Stimulated activated CD8-positive, alpha-beta memory T cell treated with anti-CD3 and anti-CD28 coated beads, Interleukin-4, amount 100 ng/mL, for 48 hours (primary cell): ENCODE results near the gene ARAP3.
A peak's percentile ranks its signal among the peaks of the same experiment; 100 is the strongest.

Source experiments
- DNase-seq: peaks from one replicate; pipeline ENCODE4 v3.0.0-alpha.2; 2020

ARAP3 gene

GRCh38 chr5:141701360-141702119 is 19.5 kb upstream of the ARAP3 start:
- peak; percentile 28 for DNase-seq

- no peak for DNase-seq
Measured at GRCh38 chr5:141697586-141697985, 15.6 kb upstream of the ARAP3 start.

- no peak for DNase-seq
Measured at GRCh38 chr5:141696431-141696830, 14.4 kb upstream of the ARAP3 start.

- no peak for DNase-seq
Measured at GRCh38 chr5:141695627-141696215, 13.7 kb upstream of the ARAP3 start.

- no peak for DNase-seq
Measured at GRCh38 chr5:141694479-141694878, 12.4 kb upstream of the ARAP3 start.

GRCh38 chr5:141692919-141693725 is 11.1 kb upstream of the ARAP3 start:
- peak; percentile 79 for DNase-seq

GRCh38 chr5:141692533-141692888 is 10.5 kb upstream of the ARAP3 start:
- DNase-seq = no peak

- peak; percentile 95 for DNase-seq
Measured at GRCh38 chr5:141691867-141692532, 10.0 kb upstream of the ARAP3 start.

- no peak for DNase-seq
Measured at GRCh38 chr5:141691286-141691866, 9.3 kb upstream of the ARAP3 start.

- DNase-seq = no peak
Measured at GRCh38 chr5:141686648-141687416, 4.8 kb upstream of the ARAP3 start.

- DNase-seq = no peak
Measured at GRCh38 chr5:141685591-141685990, 3.6 kb upstream of the ARAP3 start.

GRCh38 chr5:141683596-141684141 is 1.6 kb upstream of the ARAP3 start:
- no peak for DNase-seq

GRCh38 chr5:141681295-141681694 is 735 bp downstream of the ARAP3 start:
- DNase-seq = no peak

- no peak for DNase-seq
Measured at GRCh38 chr5:141680751-141681201, 1.3 kb downstream of the ARAP3 start.

- DNase-seq = no peak
Measured at GRCh38 chr5:141680178-141680577, 1.9 kb downstream of the ARAP3 start.

- no peak for DNase-seq
Measured at GRCh38 chr5:141677415-141677814, 4.6 kb downstream of the ARAP3 start.

GRCh38 chr5:141675672-141676071 is 6.4 kb downstream of the ARAP3 start:
- no peak for DNase-seq

GRCh38 chr5:141674747-141675146 is 7.3 kb downstream of the ARAP3 start:
- no peak for DNase-seq

GRCh38 chr5:141672841-141673813 is 8.9 kb downstream of the ARAP3 start:
- no peak for DNase-seq

GRCh38 chr5:141672071-141672840 is 9.8 kb downstream of the ARAP3 start:
- DNase-seq = no peak
